ENCODE results near the gene POC1A.

Gene POC1A

DNA sequence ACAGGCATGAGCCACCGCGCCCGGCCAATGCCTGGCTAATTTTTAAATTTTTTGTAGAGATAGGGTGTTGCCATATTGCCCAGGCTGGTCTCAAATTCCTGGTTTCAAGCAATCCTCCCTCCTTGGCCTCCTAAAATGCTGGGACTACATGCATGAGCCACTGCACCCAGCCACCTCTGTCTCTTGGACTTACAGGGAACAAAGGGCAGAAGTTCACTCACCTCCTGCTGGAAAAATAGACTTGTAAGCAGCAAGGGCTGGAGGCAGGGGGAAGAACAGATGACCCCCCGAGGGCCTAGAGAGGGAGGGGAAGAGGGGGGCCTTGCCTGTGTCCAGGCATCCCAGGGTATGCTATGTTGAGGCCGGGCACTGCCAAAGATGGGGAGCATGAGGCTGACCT lies 120.0 kb downstream of the POC1A start:
- TF ChIP-seq REST (IDR thresholded peaks at IDR 0.05; ENCODE audit: low read depth), result no peak

DNA sequence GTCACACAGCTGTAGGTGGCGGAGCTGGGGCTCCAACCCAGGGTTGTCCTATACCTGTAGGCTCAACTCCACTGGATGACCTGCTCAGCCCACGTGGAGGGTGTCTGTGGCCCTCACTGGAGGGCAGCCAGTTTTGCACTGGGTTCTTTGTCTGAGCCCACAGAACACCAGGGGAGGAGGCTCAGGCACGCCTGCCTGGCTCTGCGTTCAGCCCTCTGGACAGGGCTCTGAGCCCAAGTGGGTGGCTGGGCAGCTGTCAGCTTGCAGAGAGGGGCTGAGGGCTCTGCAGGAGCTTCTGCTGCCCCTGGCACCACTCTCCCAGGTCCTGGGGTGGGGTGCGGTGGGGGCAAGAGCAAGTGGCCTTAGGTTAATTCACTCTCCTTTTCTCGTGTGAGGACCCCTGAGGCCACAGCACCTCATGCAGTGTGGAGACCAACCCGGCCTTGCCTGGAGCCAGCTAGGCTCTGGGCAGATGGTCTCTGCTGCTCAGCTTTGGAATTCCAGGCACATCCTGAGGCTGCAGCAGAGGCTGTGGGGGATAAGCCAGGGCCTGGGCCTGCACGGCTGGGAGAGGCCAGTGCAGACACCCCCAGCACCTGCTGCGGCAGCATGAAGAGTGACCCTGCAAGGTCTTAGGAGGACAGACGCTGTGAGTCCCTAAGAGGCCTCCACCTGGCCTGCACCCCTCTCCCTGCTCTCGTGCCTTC lies 121.4 kb downstream of the POC1A start:
- no peak for TF ChIP-seq TEAD4 (IDR thresholded peaks at IDR 0.05)
- no peak for TF ChIP-seq EP300 (IDR thresholded peaks at IDR 0.05; ENCODE audit: borderline replicate concordance)
- TF ChIP-seq TCF12 (IDR thresholded peaks at IDR 0.05; ENCODE audit: low read depth), result no peak
- no peak for TF ChIP-seq CREB1 (IDR thresholded peaks at IDR 0.05; ENCODE audit: low read depth)
- no peak for TF ChIP-seq RAD21 (IDR thresholded peaks at IDR 0.05; ENCODE audit: low read depth)
- TF ChIP-seq TAF1 (IDR thresholded peaks at IDR 0.05; ENCODE audit: low read depth), result no peak
- TF ChIP-seq FOXM1 (IDR thresholded peaks at IDR 0.05; ENCODE audit: borderline replicate concordance, low read depth), result no peak
- TF ChIP-seq EGR1 (IDR thresholded peaks at IDR 0.05), result no peak
- TF ChIP-seq, protein P1, sequence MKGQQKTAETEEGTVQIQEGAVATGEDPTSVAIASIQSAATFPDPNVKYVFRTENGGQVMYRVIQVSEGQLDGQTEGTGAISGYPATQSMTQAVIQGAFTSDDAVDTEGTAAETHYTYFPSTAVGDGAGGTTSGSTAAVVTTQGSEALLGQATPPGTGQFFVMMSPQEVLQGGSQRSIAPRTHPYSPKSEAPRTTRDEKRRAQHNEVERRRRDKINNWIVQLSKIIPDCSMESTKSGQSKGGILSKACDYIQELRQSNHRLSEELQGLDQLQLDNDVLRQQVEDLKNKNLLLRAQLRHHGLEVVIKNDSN (IDR thresholded peaks at IDR 0.05), result no peak
- TF ChIP-seq ZBTB7A (IDR thresholded peaks at IDR 0.05; ENCODE audit: low read depth), result no peak
- TF ChIP-seq MAX (IDR thresholded peaks at IDR 0.05), result no peak
- TF ChIP-seq REST (IDR thresholded peaks at IDR 0.05; ENCODE audit: low read depth), result no peak
- TF ChIP-seq CEBPB (IDR thresholded peaks at IDR 0.05), result no peak
- no peak for TF ChIP-seq YY1 (IDR thresholded peaks at IDR 0.05; ENCODE audit: low read depth)
- no peak for TF ChIP-seq NFIC (IDR thresholded peaks at IDR 0.05)

- TF ChIP-seq ZBTB7A (IDR thresholded peaks at IDR 0.05; ENCODE audit: low read depth), result no peak
- TF ChIP-seq CEBPB (IDR thresholded peaks at IDR 0.05), result no peak
- TF ChIP-seq EP300 (IDR thresholded peaks at IDR 0.05; ENCODE audit: borderline replicate concordance), result no peak
- no peak for TF ChIP-seq NFIC (IDR thresholded peaks at IDR 0.05)
- no peak for TF ChIP-seq MAX (IDR thresholded peaks at IDR 0.05)
- no peak for TF ChIP-seq TCF12 (IDR thresholded peaks at IDR 0.05; ENCODE audit: low read depth)
- TF ChIP-seq YY1 (IDR thresholded peaks at IDR 0.05; ENCODE audit: low read depth), result no peak
- no peak for TF ChIP-seq RAD21 (IDR thresholded peaks at IDR 0.05; ENCODE audit: low read depth)
These were observed 122.3 kb downstream of the POC1A start for GRCh38 chr3:52031896-52032295.

DNA sequence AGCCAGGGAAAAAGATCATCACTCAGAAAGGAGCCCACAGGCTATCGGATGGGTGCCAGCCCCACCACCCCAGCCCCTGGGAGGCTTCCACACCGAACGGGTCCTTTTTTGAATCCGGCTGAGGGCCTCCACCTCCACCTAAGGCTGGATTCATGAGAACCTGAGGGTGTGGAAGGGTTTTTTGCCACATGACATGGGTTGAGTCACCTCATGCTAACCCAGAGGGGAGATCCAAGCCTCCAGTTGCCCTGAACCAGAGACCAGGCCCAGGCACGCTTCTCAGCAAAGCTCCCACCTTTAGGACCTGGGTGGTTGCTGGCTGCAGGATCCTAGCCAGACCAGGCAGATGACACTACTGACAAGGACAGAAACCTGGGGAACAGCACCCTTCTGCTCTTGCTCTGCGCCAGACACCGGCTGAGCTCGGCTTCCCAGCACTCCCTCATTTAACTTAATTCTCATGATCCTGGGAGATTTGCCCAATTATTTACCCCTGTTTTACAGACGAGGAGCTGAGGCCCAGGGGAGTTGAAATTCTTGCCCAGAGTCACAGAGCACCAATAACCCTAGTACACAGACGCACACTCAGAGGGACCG lies 123.4 kb downstream of the POC1A start:
- TF ChIP-seq EGR1 (IDR thresholded peaks at IDR 0.05) (no peak), ZBTB7A (IDR thresholded peaks at IDR 0.05; ENCODE audit: low read depth) (no peak), FOXM1 (IDR thresholded peaks at IDR 0.05; ENCODE audit: borderline replicate concordance, low read depth) (no peak), RAD21 (IDR thresholded peaks at IDR 0.05; ENCODE audit: low read depth) (no peak), REST (IDR thresholded peaks at IDR 0.05; ENCODE audit: low read depth) (no peak)
- TF ChIP-seq, protein P1 (IDR thresholded peaks at IDR 0.05), result no peak

GRCh38 chr3:52029535-52029934 lies 124.7 kb downstream of the POC1A start:
- TF ChIP-seq NFIC (IDR thresholded peaks at IDR 0.05), result no peak
- no peak for TF ChIP-seq ZBTB7A (IDR thresholded peaks at IDR 0.05; ENCODE audit: low read depth)
- TF ChIP-seq EP300 (IDR thresholded peaks at IDR 0.05; ENCODE audit: borderline replicate concordance), result no peak
- TF ChIP-seq EGR1 (IDR thresholded peaks at IDR 0.05), result no peak
- TF ChIP-seq YY1 (IDR thresholded peaks at IDR 0.05; ENCODE audit: low read depth), result no peak
- TF ChIP-seq, protein P1 (IDR thresholded peaks at IDR 0.05), result no peak
- no peak for TF ChIP-seq TAF1 (IDR thresholded peaks at IDR 0.05; ENCODE audit: low read depth)
- TF ChIP-seq FOXM1 (IDR thresholded peaks at IDR 0.05; ENCODE audit: borderline replicate concordance, low read depth), result no peak
- no peak for TF ChIP-seq CEBPB (IDR thresholded peaks at IDR 0.05)
- no peak for TF ChIP-seq RAD21 (IDR thresholded peaks at IDR 0.05; ENCODE audit: low read depth)
- no peak for TF ChIP-seq TCF12 (IDR thresholded peaks at IDR 0.05; ENCODE audit: low read depth)
- no peak for TF ChIP-seq TEAD4 (IDR thresholded peaks at IDR 0.05)
- TF ChIP-seq CREB1 (IDR thresholded peaks at IDR 0.05; ENCODE audit: low read depth), result no peak
- no peak for TF ChIP-seq MAX (IDR thresholded peaks at IDR 0.05)
- no peak for TF ChIP-seq REST (IDR thresholded peaks at IDR 0.05; ENCODE audit: low read depth)

Measured in Ishikawa (cell line).